Esophagus (tissue), 2 donors: Measurements from ENCODE around the gene NEU1. TPM values are rescaled to one million over a fixed set of nuclear protein-coding genes. Genes with fewer than 3 reads are reported as not detected.

Experiments
- H3K27ac ChIP-seq, 2 donors: one replicate each; pipeline ENCODE4 v1.5.1; 2013; ENCODE audit warnings: low read depth in 2 of 2, mild to moderate bottlenecking in 2 of 2, inconsistent platforms in 1 of 2, low read length in 1 of 2, moderate library complexity in 1 of 2
- H3K27me3 ChIP-seq, 2 donors: one replicate each; pipeline ENCODE4 v1.6.1; 2013; ENCODE audit warnings: low read length in 2 of 2, control low read depth in 1 of 2, mild to moderate bottlenecking in 1 of 2; ENCODE audit not compliant: insufficient read depth in 2 of 2, control insufficient read depth in 1 of 2
- H3K36me3 ChIP-seq, 2 donors: one replicate each; pipeline ENCODE4 v1.6.1; 2013; ENCODE audit warnings: low read length in 1 of 2; ENCODE audit not compliant: control insufficient read depth in 2 of 2, insufficient read depth in 2 of 2
- H3K4me1 ChIP-seq, 2 donors: one replicate each; pipeline ENCODE4 v1.6.1; 2013; ENCODE audit warnings: low read length in 1 of 2; ENCODE audit not compliant: control insufficient read depth in 2 of 2, insufficient read depth in 2 of 2
- H3K4me3 ChIP-seq, 2 donors: one replicate each; pipeline ENCODE4 v1.5.1; 2013; ENCODE audit warnings: low read length in 2 of 2, mild to moderate bottlenecking in 2 of 2, low read depth in 1 of 2, moderate library complexity in 1 of 2
- H3K9me3 ChIP-seq, 2 donors: one replicate each; pipeline ENCODE4 v1.6.1; 2013; ENCODE audit warnings: mild to moderate bottlenecking in 2 of 2, low read depth in 1 of 2, low read length in 1 of 2, moderate library complexity in 1 of 2; ENCODE audit not compliant: control insufficient read depth in 2 of 2, insufficient read depth in 1 of 2
- WGBS, 2 donors: extraction: QIAGEN DNeasy Blood & Tissue Kit; methylation state at CpG; one replicate each; pipeline ENCODE4 v1.1.7; 2013; 5-methylcytosine and 5-hydroxymethylcytosine counted together
- polyA plus RNA-seq, 2 donors: library from polyadenylated mRNA; stranded (reverse); fragments of 200-250 nt; gene quantifications; one replicate each; pipeline ENCODE4 v1.2.3, GENCODE V29; 2013
- donor health status: healthy with polysubstance abuse.
- donor health status: Bipolar disorder and iron deficiency.

The NEU1 gene
- polyA plus RNA-seq, 2 donors, result 13.6 to 14.6 TPM

GRCh38 chr6:31837369-31838113, 25.1 kb downstream of the NEU1 start:
- Histone ChIP-seq H3K4me3 (peak overlapping the region in 1 of 2 donors; percentile 68), H3K9me3 (no peaks in the 10 kb centered on the region), H3K36me3 (peaks cover 0 to 14% of the 10 kb centered on the region in 2 donors), H3K27me3 (no peaks in the 10 kb centered on the region), H3K27ac (peak overlapping the region in 1 of 2 donors; percentile 38), H3K4me1 (peaks cover 0 to 7% of the 10 kb centered on the region in 2 donors)
- 21 to 26% methylated on average over 1 of the region's 1 CpG for WGBS, 2 donors

GRCh38 chr6:31836474-31837368, 25.9 kb downstream of the NEU1 start:
- Histone ChIP-seq H3K4me3 (peak overlapping the region; percentile 33 to 68), H3K4me1 (peaks cover 0 to 7% of the 10 kb centered on the region in 2 donors), H3K36me3 (peaks cover 0 to 14% of the 10 kb centered on the region in 2 donors), H3K27ac (peak overlapping the region; percentile 26 to 91), H3K9me3 (no peaks in the 10 kb centered on the region), H3K27me3 (no peaks in the 10 kb centered on the region)
- 9 to 14% methylated on average over 12 of the region's 12 CpGs for WGBS, 2 donors

- Histone ChIP-seq H3K4me1 (peaks cover 0 to 10% of the 10 kb centered on the region in 2 donors), H3K9me3 (no peaks in the 10 kb centered on the region), H3K27ac (peak overlapping the region; percentile 26 to 91), H3K27me3 (no peaks in the 10 kb centered on the region), H3K4me3 (peak overlapping the region; percentile 33 to 68), H3K36me3 (peaks cover 0 to 14% of the 10 kb centered on the region in 2 donors)
- WGBS, 2 donors, result 9% methylated on average over 14 of the region's 14 CpGs
These were observed 26.6 kb downstream of the NEU1 start for GRCh38 chr6:31836047-31836473.

GRCh38 chr6:31834367-31835250, 28.0 kb downstream of the NEU1 start:
- peaks cover 0 to 10% of the 10 kb centered on the region in 2 donors for H3K4me1 ChIP-seq
- 0 to 1% methylated on average over 59 of the region's 59 CpGs for WGBS, 2 donors
- peak overlapping the region; percentile 91 to 97 for H3K27ac ChIP-seq
- H3K27me3 ChIP-seq, result no peaks in the 10 kb centered on the region
- peak overlapping the region; percentile 68 to 97 for H3K4me3 ChIP-seq
- H3K36me3 ChIP-seq, result peaks cover 0 to 14% of the 10 kb centered on the region in 2 donors
- no peaks in the 10 kb centered on the region for H3K9me3 ChIP-seq

- H3K4me1 ChIP-seq, result peaks cover 0 to 7% of the 10 kb centered on the region in 2 donors
- peak overlapping the region; percentile 66 to 70 for H3K27ac ChIP-seq
- no peaks in the 10 kb centered on the region for H3K9me3 ChIP-seq
- no peaks in the 10 kb centered on the region for H3K27me3 ChIP-seq
- no peaks in the 10 kb centered on the region for H3K36me3 ChIP-seq
- 52 to 55% methylated on average over 15 of the region's 15 CpGs for WGBS, 2 donors
- H3K4me3 ChIP-seq, result peak overlapping the region in 1 of 2 donors; percentile 89
These were observed 31.0 kb downstream of the NEU1 start for GRCh38 chr6:31831350-31832215.

GRCh38 chr6:31830886-31831335, 31.7 kb downstream of the NEU1 start:
- no peaks in the 10 kb centered on the region for H3K9me3 ChIP-seq
- no peaks in the 10 kb centered on the region for H3K36me3 ChIP-seq
- peak overlapping the region; percentile 43 to 89 for H3K27ac ChIP-seq
- H3K27me3 ChIP-seq, result no peaks in the 10 kb centered on the region
- 27 to 28% methylated on average over 6 of the region's 6 CpGs for WGBS, 2 donors
- peaks cover 0 to 5% of the 10 kb centered on the region in 2 donors for H3K4me1 ChIP-seq
- peak overlapping the region; percentile 53 to 89 for H3K4me3 ChIP-seq

GRCh38 chr6:31829633-31830283, 32.9 kb downstream of the NEU1 start:
- Histone ChIP-seq H3K27me3 (no peaks in the 10 kb centered on the region), H3K9me3 (no peaks in the 10 kb centered on the region), H3K36me3 (no peaks in the 10 kb centered on the region), H3K4me1 (peaks cover 0 to 5% of the 10 kb centered on the region in 2 donors), H3K27ac (peak overlapping the region; percentile 8 to 65), H3K4me3 (peak overlapping the region; percentile 56 to 89)
- WGBS, 2 donors, result 0 to 2% methylated on average over 12 to 15 of the region's 15 CpGs
